IMR-90 (cell line): ENCODE measurements around the gene RHOT1. TPM values are rescaled to one million over a fixed set of nuclear protein-coding genes. Genes with fewer than 3 reads are reported as not detected.

Experiments
- ATAC-seq: fragments of 200-7000 bp; cut with Tn5 transposase; 2 replicates; pipeline ENCODE4 v1.9.1; 2020; ENCODE audit warnings: low read depth, mild to moderate bottlenecking, moderate library complexity
- BruUV-seq: library from RNA; stranded (reverse); fragments of 400-500 nt; replicated peaks from 2 replicates; lab custom pipeline; 2021; lab: Mats Ljungman, UMichigan
- CTCF ChIA-PET: fragments of 300-600 bp; formaldehyde crosslinking; extraction: SDS; loops from one replicate; lab custom pipeline; 2021; ENCODE audit warnings: antibody characterized with exemption; lab: Yijun Ruan, JAX
- POLR2A ChIA-PET: fragments of 300-600 bp; sonication (Branson Sonifier 250); formaldehyde crosslinking; loops from one replicate; lab custom pipeline; 2022; ENCODE audit warnings: antibody characterized with exemption; ENCODE audit not compliant: unreplicated experiment; lab: Charles Lee
- DNase-seq: peaks from one replicate; pipeline ENCODE4 v3.0.0; 2013
- H2AFZ ChIP-seq: replicated peaks from 2 replicates; pipeline ENCODE3; 2013; ENCODE audit warnings: low read length, mild to moderate bottlenecking; ENCODE audit not compliant: poor library complexity
- H2AK5ac ChIP-seq: 2 replicates; pipeline ENCODE4 v1.6.1; 2013; ENCODE audit warnings: low read depth, low read length, inconsistent platforms
- H2AK9ac ChIP-seq: replicated peaks from 2 replicates; pipeline ENCODE3; 2013; ENCODE audit warnings: mild to moderate bottlenecking, low read depth, low read length, moderate library complexity; ENCODE audit not compliant: poor library complexity
- H2BK120ac ChIP-seq: 2 replicates; pipeline ENCODE4 v1.6.1; 2013; ENCODE audit warnings: low read depth, low read length, inconsistent platforms
- H2BK15ac ChIP-seq: 3 replicates; pipeline ENCODE4 v1.6.1; 2013; ENCODE audit warnings: low read depth, low read length, inconsistent platforms
- H2BK20ac ChIP-seq: 2 replicates; pipeline ENCODE4 v1.6.1; 2013; ENCODE audit warnings: low read depth, mild to moderate bottlenecking, inconsistent platforms, low read length, moderate library complexity
- H2BK5ac ChIP-seq: 2 replicates; pipeline ENCODE4 v1.6.1; 2013; ENCODE audit warnings: mild to moderate bottlenecking, low read depth, low read length, inconsistent platforms; ENCODE audit not compliant: poor library complexity, severe bottlenecking
- H3K14ac ChIP-seq: replicated peaks from 2 replicates; pipeline ENCODE4 v1.6.1; 2013; ENCODE audit warnings: low read depth, low read length, inconsistent platforms
- H3K18ac ChIP-seq: 2 replicates; pipeline ENCODE4 v1.6.1; 2013; ENCODE audit warnings: low read depth, low read length, control low read depth
- H3K23ac ChIP-seq: 2 replicates; pipeline ENCODE4 v1.6.1; 2013; ENCODE audit warnings: low read depth, low read length, inconsistent platforms
- H3K27ac ChIP-seq: 2 replicates; pipeline ENCODE4 v1.5.1; 2013; ENCODE audit warnings: mild to moderate bottlenecking, control low read depth, low read length; ENCODE audit not compliant: insufficient read depth
- H3K27me3 ChIP-seq: 2 replicates; pipeline ENCODE4 v1.6.1; 2013; ENCODE audit warnings: low read length; ENCODE audit not compliant: control insufficient read depth, insufficient read depth
- H3K36me3 ChIP-seq: 2 replicates; pipeline ENCODE4 v1.6.1; 2013; ENCODE audit warnings: low read length, mixed read lengths; ENCODE audit not compliant: control insufficient read depth, insufficient read depth
- H3K4ac ChIP-seq: 2 replicates; pipeline ENCODE4 v1.6.1; 2013; ENCODE audit warnings: low read depth, low read length, inconsistent platforms
- H3K4me1 ChIP-seq: 2 replicates; pipeline ENCODE4 v1.6.1; 2013; ENCODE audit warnings: low read length, mixed read lengths; ENCODE audit not compliant: control insufficient read depth, insufficient read depth
- H3K4me2 ChIP-seq: 2 replicates; pipeline ENCODE4 v1.6.1; 2013; ENCODE audit warnings: low read depth, mild to moderate bottlenecking, control low read depth, low read length, moderate library complexity
- H3K4me3 ChIP-seq: 2 replicates; pipeline ENCODE4 v1.5.1; 2013; ENCODE audit warnings: low read depth, mild to moderate bottlenecking, control low read depth, low read length, moderate library complexity; ENCODE audit not compliant: insufficient read depth
- H3K56ac ChIP-seq: 2 replicates; pipeline ENCODE4 v1.6.1; 2013; ENCODE audit warnings: low read length, inconsistent platforms; ENCODE audit not compliant: insufficient read depth; ENCODE audit errors: extremely low read depth
- H3K79me1 ChIP-seq, 2 experiments: 2 replicates each; pipeline ENCODE4 v1.6.1; 2013; ENCODE audit warnings: low read length in 2 of 2, inconsistent platforms in 1 of 2, low read depth in 1 of 2
- H3K9ac ChIP-seq: 2 replicates; pipeline ENCODE4 v1.6.1; 2013; ENCODE audit warnings: low read depth, low read length, control low read depth
- H3K9me1 ChIP-seq: 2 replicates; pipeline ENCODE4 v1.6.1; 2013; ENCODE audit warnings: low read length, inconsistent platforms; ENCODE audit not compliant: insufficient read depth
- H3K9me3 ChIP-seq: 2 replicates; pipeline ENCODE4 v1.6.1; 2013; ENCODE audit warnings: low read length; ENCODE audit not compliant: control insufficient read depth, insufficient read depth
- H4K20me1 ChIP-seq: 2 replicates; pipeline ENCODE4 v1.6.1; 2013; ENCODE audit warnings: low read length, inconsistent platforms; ENCODE audit not compliant: insufficient read depth
- H4K5ac ChIP-seq: 2 replicates; pipeline ENCODE4 v1.6.1; 2013; ENCODE audit warnings: mild to moderate bottlenecking, low read depth, low read length, control low read depth
- H4K8ac ChIP-seq, 2 experiments: 2 replicates each; pipeline ENCODE4 v1.6.1; 2013; ENCODE audit warnings: low read depth in 2 of 2, low read length in 2 of 2, control low read depth in 1 of 2, inconsistent platforms in 1 of 2
- H4K91ac ChIP-seq: 2 replicates; pipeline ENCODE4 v1.6.1; 2013; ENCODE audit warnings: low read depth, low read length, inconsistent platforms; ENCODE audit not compliant: insufficient read depth
- BHLHE40 ChIP-seq: fragments of 150-350 bp; IDR thresholded peaks from 2 replicates; pipeline ENCODE4 v1.6.1; 2016; ENCODE audit warnings: mild to moderate bottlenecking, low read depth, low read length
- CEBPB ChIP-seq: IDR thresholded peaks from 2 replicates; pipeline ENCODE4 v1.6.1; 2012; ENCODE audit warnings: low read depth, low read length, improper control_type of control experiment
- CHD1 ChIP-seq: IDR thresholded peaks from 2 replicates; pipeline ENCODE4 v1.6.1; 2012; ENCODE audit warnings: low read depth, low read length, improper control_type of control experiment
- FOS ChIP-seq: fragments of 150-350 bp; IDR thresholded peaks from 2 replicates; pipeline ENCODE4 v1.6.1; 2016; ENCODE audit warnings: low read depth, low read length
- MAFK ChIP-seq: IDR thresholded peaks from 2 replicates; pipeline ENCODE4 v1.6.1; 2012; ENCODE audit warnings: low read depth, low read length, improper control_type of control experiment
- MAZ ChIP-seq: IDR thresholded peaks from 2 replicates; pipeline ENCODE4 v1.6.1; 2012; ENCODE audit warnings: low read depth, mild to moderate bottlenecking, low read length, improper control_type of control experiment, moderate library complexity, borderline replicate concordance
- USF2 ChIP-seq: fragments of 150-350 bp; IDR thresholded peaks from 2 replicates; pipeline ENCODE4 v1.6.1; 2017; ENCODE audit warnings: mild to moderate bottlenecking, antibody characterized with exemption, low read length, low read depth
- WGBS, 2 experiments: methylation state at CpG; one replicate each; pipeline versions ENCODE4 v1.1.5 to v1.1.7; 2013; ENCODE audit warnings: missing lambda C conversion rate in 2 of 2; ENCODE audit not compliant: insufficient read length in 1 of 2; ENCODE audit errors: extremely low coverage in 2 of 2; 5-methylcytosine and 5-hydroxymethylcytosine counted together
- dilution Hi-C: fragments of 300-500 bp; cut with HindIII; formaldehyde crosslinking; loops from one replicate; pipeline ENCODE4 v1.14.3; 2018; ENCODE audit warnings: low sequenced_read_pairs; ENCODE audit not compliant: unreplicated experiment
- in situ Hi-C: fragments of 300-500 bp; cut with MboI; formaldehyde crosslinking; loops from 3 replicates; pipeline ENCODE4 v1.14.3; 2019; ENCODE audit warnings: low sequenced_read_pairs, inconsistent platforms, mixed read lengths
- intact Hi-C: fragments of 100-400 bp; cut with micrococcal nuclease; formaldehyde crosslinking; loops from 2 replicates; pipeline ENCODE4 v1.10.0; 2022
- polyA plus RNA-seq, 3 experiments: library from polyadenylated mRNA; depleted of rRNA; stranded (reverse); fragments of >200 nt; gene quantifications; 2 replicates each; pipeline ENCODE4 v1.2.3, GENCODE V29; 2012; ENCODE audit warnings: low replicate concordance in 1 of 3
- total RNA-seq: library from RNA; depleted of rRNA; stranded (reverse); fragments of >200 nt; gene quantifications from 2 replicates; pipeline ENCODE4 v1.2.3, GENCODE V29; 2012

The RHOT1 gene
- total and polyA plus RNA-seq, 2 of the 4 experiments (the other 2 are of a cell fraction): 27.4 to 27.6 TPM

DNA sequence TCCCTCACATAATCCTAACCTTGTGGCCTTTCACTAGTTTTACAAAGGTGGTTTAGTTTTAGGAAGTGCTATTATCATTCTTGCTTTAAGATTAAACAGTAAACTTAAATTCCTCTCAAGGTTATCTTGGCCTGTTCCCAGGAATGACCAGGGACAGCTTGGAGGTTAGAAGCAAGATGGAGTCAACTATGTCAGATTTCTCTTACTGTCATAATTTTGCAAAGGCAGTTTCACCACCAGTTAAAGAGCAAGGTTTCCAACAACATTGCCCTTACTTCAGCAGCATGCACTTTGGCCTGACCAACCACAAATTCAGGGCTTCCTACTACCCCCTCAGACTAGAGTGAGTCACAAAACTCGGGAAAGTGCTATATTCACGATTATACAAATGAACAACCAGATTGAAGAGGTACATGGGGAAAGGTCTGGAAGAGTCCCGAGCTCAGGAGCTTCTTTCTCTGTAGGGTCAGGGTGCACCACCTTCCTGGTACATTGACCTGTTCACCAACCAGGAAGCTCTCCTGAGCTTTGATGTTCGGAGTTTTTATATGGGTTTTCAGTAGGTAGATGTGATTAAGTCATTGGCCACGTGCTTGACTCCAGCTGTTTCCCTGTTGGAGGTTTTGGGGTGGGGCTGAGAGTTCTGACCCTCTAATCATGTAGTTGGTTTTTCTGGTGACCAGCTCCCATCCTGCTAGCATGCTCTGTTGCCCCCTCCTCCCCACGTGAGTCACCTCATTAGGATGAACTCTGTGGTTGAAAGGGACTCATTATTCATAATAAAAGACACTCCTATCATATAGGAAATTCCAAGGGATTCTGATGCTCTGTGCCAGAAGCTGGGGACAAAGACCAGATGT is 19.4 kb downstream of the RHOT1 start:
- Histone ChIP-seq H4K5ac (no peak overlapping the region), H3K4me1 (peaks cover 12% of the 10 kb centered on the region), H3K14ac (peak overlapping the region; percentile 35; the same call in 1 of the 2 replicates), H3K56ac (no peak overlapping the region), H4K20me1 (peaks cover 29% of the 10 kb centered on the region; the same call in 1 of the 2 replicates), H3K4ac (peak overlapping the region; percentile 52), H3K9ac (no peak overlapping the region), H3K4me3 (no peak overlapping the region), H3K9me3 (peaks cover 7% of the 10 kb centered on the region), H2AFZ (peak overlapping the region; percentile 1), H2AK9ac (peak overlapping the region; percentile 2), H2BK120ac (peak overlapping the region; percentile 0; the same call in 1 of the 2 replicates), H4K91ac (peak overlapping the region; percentile 15; the same call in 1 of the 2 replicates), H3K18ac (peak overlapping the region; percentile 4; the same call in 1 of the 2 replicates), H3K4me2 (peak overlapping the region; percentile 59), H2BK20ac (0 out of 2 replicates have a peak overlapping the region, but pooled peaks have one; percentile 33), H2BK15ac (peak overlapping the region; percentile 48; the same call in 1 of the 3 replicates), H3K9me1 (peaks cover 16% of the 10 kb centered on the region), H3K79me1 (peaks cover 16 to 61% of the 10 kb centered on the region in 2 experiments; a peak in 3 of 4 replicates), H3K36me3 (peaks cover 9% of the 10 kb centered on the region), H3K23ac (0 out of 2 replicates have a peak overlapping the region, but pooled peaks have one; percentile 4), H3K27ac (peak overlapping the region; percentile 50; the same call in 1 of the 2 replicates), H2AK5ac (peak overlapping the region; percentile 2; the same call in 1 of the 2 replicates), H4K8ac (peak overlapping the region in 1 of 2 experiments; percentile 15; a peak in 2 of 4 replicates), H3K27me3 (no peaks in the 10 kb centered on the region), H2BK5ac (peak overlapping the region; percentile 32)
- in situ Hi-C loops: no loop called here
- CTCF ChIA-PET: interaction anchor here (1.4 kb wide), 1 partner anchor 13 kb away, joined by 3 read pairs; no protein-coding TSS in a partner anchor
- POLR2A ChIA-PET: no interaction called here
- TF ChIP-seq MAZ (peak; percentile 82), BHLHE40 (peak; percentile 67), USF2 (peak; percentile 73), MAFK (no peak; the same call in 1 of the 2 replicates), CEBPB (0 out of 2 replicates have a peak, but pooled peaks have one; percentile 1), FOS (peak; percentile 60), CHD1 (no peak)
- intact Hi-C loops: loop anchor here (2.0 kb wide), 1 partner anchor 13 kb away; no protein-coding TSS in a partner anchor
- BruUV-seq: no TSS peak
- dilution Hi-C loops: no loop called here
- no CpG with 5 or more reads among the region's 6 CpGs for WGBS, 2 experiments
- peak; percentile 93 for DNase-seq
- ATAC-seq: peak; percentile 90
